ENCODE data around the gene MYO5C. TPM values are rescaled to one million over a fixed set of nuclear protein-coding genes. Genes with fewer than 3 reads are reported as not detected.

Gene MYO5C
- total and polyA plus RNA-seq, 2 of the 4 experiments (the other 2 are of a cell fraction) = under 0.01 to 0.03 TPM

DNA sequence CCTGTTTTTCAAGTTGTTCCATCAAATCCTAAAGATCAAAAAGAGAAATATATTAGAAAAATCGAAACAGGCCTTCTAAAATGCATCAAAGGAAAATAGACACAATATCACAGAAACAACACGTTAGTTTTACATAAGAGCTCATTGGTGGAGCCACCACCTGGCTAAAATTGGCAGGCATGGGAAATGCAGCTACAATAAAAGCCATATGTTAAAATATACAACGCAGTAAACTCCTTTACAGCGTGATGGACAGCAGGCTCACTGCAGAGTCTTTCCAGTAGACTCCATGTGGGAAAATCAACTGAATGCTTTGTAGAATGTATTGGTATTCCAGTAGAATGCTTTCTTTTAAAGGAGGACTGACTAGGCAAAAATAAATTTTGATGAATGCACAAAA lies 40.9 kb upstream of the MYO5C start:
- Histone ChIP-seq H2BK20ac (ENCODE audit: low read depth, low read length) (no peak overlapping the region), H3K79me1 (ENCODE audit: low read depth in 1 of 2, low read length in 2 of 2) (no peaks in the 10 kb centered on the region), H3K23ac (ENCODE audit: low read depth, low read length) (no peak overlapping the region), H3K56ac (ENCODE audit: extremely low read depth, insufficient read depth, low read length) (no peak overlapping the region), H3K9ac (ENCODE audit: low read depth, low read length) (no peak overlapping the region), H2AK9ac (replicated peaks; ENCODE audit: low read depth, low read length, poor library complexity) (no peak overlapping the region), H3K36me3 (ENCODE audit: control insufficient read depth, insufficient read depth, low read length) (peaks cover 3% of the 10 kb centered on the region), H3K9me3 (ENCODE audit: control insufficient read depth, insufficient read depth, low read length) (no peaks in the 10 kb centered on the region), H4K8ac (ENCODE audit: low read depth in 2 of 2, low read length in 2 of 2) (no peak overlapping the region), H3K4me2 (ENCODE audit: low read depth, low read length) (no peak overlapping the region), H2BK120ac (ENCODE audit: low read depth, low read length) (no peak overlapping the region), H3K9me1 (ENCODE audit: insufficient read depth, low read length) (peaks cover 6% of the 10 kb centered on the region), H3K4ac (ENCODE audit: low read depth, low read length) (no peak overlapping the region), H3K14ac (replicated peaks; ENCODE audit: low read depth, low read length) (no peak overlapping the region), H3K27ac (ENCODE audit: insufficient read depth, low read length) (no peak overlapping the region), H2AFZ (replicated peaks; ENCODE audit: low read length, poor library complexity) (no peak overlapping the region), H3K18ac (ENCODE audit: low read depth, low read length) (no peak overlapping the region), H3K4me1 (ENCODE audit: control insufficient read depth, insufficient read depth, low read length) (peaks cover 7% of the 10 kb centered on the region; the same call in 1 of the 2 replicates), H4K20me1 (ENCODE audit: insufficient read depth, low read length) (no peaks in the 10 kb centered on the region; the same call in 1 of the 2 replicates), H4K91ac (ENCODE audit: insufficient read depth, low read depth, low read length) (no peak overlapping the region), H3K27me3 (ENCODE audit: control insufficient read depth, insufficient read depth, low read length) (no peaks in the 10 kb centered on the region), H2BK15ac (ENCODE audit: low read depth, low read length) (no peak overlapping the region), H3K4me3 (ENCODE audit: insufficient read depth, low read depth, low read length) (no peak overlapping the region), H2AK5ac (ENCODE audit: low read depth, low read length) (no peak overlapping the region), H2BK5ac (ENCODE audit: low read depth, low read length, poor library complexity, severe bottlenecking) (no peak overlapping the region), H4K5ac (ENCODE audit: low read depth, low read length) (no peak overlapping the region)
- BruUV-seq (replicated peaks) = no TSS peak
- in situ Hi-C loops (cut with MboI; ENCODE audit: low sequenced_read_pairs) = loop anchor here (10.0 kb wide), 1 partner anchor 398 kb away; no protein-coding TSS in a partner anchor
- no peak for DNase-seq
- CTCF ChIA-PET = no interaction called here
- POLR2A ChIA-PET (ENCODE audit: unreplicated experiment) = no interaction called here
- intact Hi-C loops (cut with micrococcal nuclease) = loop anchor here (5.0 kb wide), 1 partner anchor 191 kb away; the partner anchor contains the start of gene MYO5A
- ATAC-seq (ENCODE audit: low read depth) = no peak
- WGBS, 2 experiments (ENCODE audit: extremely low coverage in 2 of 2, insufficient read length in 1 of 2) = no CpG with 5 or more reads among the region's 4 CpGs
- dilution Hi-C loops (cut with HindIII; ENCODE audit: low sequenced_read_pairs, unreplicated experiment) = no loop called here
- TF ChIP-seq, protein P1, sequence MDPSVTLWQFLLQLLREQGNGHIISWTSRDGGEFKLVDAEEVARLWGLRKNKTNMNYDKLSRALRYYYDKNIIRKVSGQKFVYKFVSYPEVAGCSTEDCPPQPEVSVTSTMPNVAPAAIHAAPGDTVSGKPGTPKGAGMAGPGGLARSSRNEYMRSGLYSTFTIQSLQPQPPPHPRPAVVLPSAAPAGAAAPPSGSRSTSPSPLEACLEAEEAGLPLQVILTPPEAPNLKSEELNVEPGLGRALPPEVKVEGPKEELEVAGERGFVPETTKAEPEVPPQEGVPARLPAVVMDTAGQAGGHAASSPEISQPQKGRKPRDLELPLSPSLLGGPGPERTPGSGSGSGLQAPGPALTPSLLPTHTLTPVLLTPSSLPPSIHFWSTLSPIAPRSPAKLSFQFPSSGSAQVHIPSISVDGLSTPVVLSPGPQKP (IDR thresholded peaks at IDR 0.05; ENCODE audit: borderline replicate concordance, low read depth, low read length) = no peak
- no peak for TF ChIP-seq MAZ (IDR thresholded peaks at IDR 0.05; ENCODE audit: borderline replicate concordance, low read depth, low read length)
- TF ChIP-seq RCOR1 (IDR thresholded peaks at IDR 0.05; ENCODE audit: insufficient replicate concordance, low read length) = no peak
